Retinal pigment epithelial cell (primary cell): ENCODE data around the gene PRKAG3.
A peak's percentile ranks its signal among the peaks of the same experiment; 100 is the strongest.

Experiments used
- DNase-seq: peaks from one replicate; pipeline ENCODE4 v3.0.0-alpha.2; 2010; ENCODE audit warnings: low read depth
- H3K4me3 ChIP-seq: 2 replicates; pipeline ENCODE4 v1.5.1; 2011; ENCODE audit warnings: mild to moderate bottlenecking, low read length, control low read depth, moderate library complexity
- CTCF ChIP-seq: conservative IDR thresholded peaks from 2 replicates; pipeline ENCODE4 v1.5.1; 2011; ENCODE audit warnings: low read depth, low read length, control low read depth, inconsistent platforms

The PRKAG3 gene

GRCh38 chr2:218782528-218782844, 49.1 kb downstream of the PRKAG3 start:
- peak overlapping the region; percentile 76 for H3K4me3 ChIP-seq
- no peak for TF ChIP-seq CTCF
- DNase-seq: no peak

DNA sequence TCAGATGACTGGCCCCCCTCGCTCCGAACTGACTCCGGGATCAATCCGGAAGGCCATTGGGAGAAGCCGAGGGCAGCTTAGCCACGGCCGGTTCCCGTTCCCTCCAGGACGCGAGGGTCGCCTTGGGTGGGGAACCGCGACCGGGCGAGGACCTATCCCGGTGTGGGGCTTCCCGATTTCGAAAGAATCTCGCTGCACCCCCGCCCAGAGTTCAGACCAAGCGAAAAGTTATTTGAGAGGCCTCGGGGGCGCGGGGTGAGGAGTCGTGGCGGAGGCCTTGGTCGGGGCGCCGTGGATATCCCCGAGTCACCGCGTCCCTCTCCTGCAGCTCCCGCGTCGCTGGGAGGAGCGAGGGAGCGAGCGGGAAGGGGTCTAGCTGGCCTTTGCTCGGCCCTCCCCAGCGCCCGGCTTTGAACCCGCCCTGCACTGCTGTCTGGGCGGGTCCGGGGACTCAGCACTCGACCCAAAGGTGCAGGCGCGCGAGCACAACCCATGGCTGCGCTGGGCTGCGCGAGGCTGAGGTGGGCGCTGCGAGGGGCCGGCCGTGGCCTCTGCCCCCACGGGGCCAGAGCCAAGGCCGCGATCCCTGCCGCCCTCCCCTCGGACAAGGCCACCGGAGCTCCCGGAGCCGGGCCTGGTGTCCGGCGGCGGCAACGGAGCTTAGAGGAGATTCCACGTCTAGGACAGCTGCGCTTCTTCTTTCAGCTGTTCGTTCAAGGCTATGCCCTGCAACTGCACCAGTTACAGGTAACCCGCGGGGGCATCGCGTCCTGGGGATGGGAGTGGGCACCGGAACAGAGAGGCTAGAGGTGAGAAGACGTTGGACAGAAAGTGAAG, 49.7 kb downstream of the PRKAG3 start, which contains the start of gene CYP27A1:
TSS of gene CYP27A1 (plus strand) at position 457 of the 837 bp plus-strand sequence. CDS start at position 493, 36 bp downstream.
- no peak for TF ChIP-seq CTCF
- H3K4me3 ChIP-seq: peak within 1 kb of the TSS; percentile 76
- no peak for DNase-seq

- TF ChIP-seq CTCF: no peak
- no peak for DNase-seq
- peak overlapping the region; percentile 76 for H3K4me3 ChIP-seq
These were observed 50.5 kb downstream of the PRKAG3 start for GRCh38 chr2:218780851-218781690.

DNA sequence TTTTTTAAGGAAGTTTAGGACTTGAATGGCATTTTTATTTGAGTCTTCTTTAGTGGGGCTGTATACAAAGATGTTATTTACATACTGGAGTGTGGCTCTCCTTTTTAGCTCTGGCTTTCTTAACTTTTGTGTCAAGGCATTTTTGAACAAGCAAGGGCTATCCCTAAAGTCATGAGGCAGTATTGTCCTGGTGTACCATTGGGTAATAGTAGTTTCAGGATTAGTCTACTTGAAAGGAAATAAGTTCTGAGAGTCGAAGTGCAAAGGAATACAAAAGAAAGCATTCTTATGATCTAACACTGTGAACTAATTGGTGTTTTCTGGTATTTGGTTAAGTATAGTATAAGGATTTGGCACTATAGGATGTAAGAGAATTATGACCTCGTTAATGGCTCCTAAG, 51.6 kb downstream of the PRKAG3 start:
- DNase-seq: peak; percentile 39
- TF ChIP-seq CTCF: no peak
- H3K4me3 ChIP-seq: no peak overlapping the region

GRCh38 chr2:218777276-218777990, 54.2 kb downstream of the PRKAG3 start:
- DNase-seq: no peak
- TF ChIP-seq CTCF: no peak
- H3K4me3 ChIP-seq: no peak overlapping the region

GRCh38 chr2:218776488-218776887, 55.1 kb downstream of the PRKAG3 start:
- TF ChIP-seq CTCF: no peak
- no peak overlapping the region for H3K4me3 ChIP-seq
- no peak for DNase-seq
